GM23338 (cell line): ENCODE results near the gene IRAK1BP1. TPM values are rescaled to one million over a fixed set of nuclear protein-coding genes. Genes with fewer than 3 reads are reported as not detected.

Experiments
- ATAC-seq: fragments of 200-7000 bp; cut with Tn5 transposase; 3 replicates; pipeline ENCODE4 v1.9.1; 2020
- DNase-seq: peaks from one replicate; pipeline ENCODE4 v3.0.0-alpha.2; 2015; ENCODE audit warnings: low spot score
- H2AFZ ChIP-seq: fragments of 200-600 bp; sonication (generic); 2 replicates; pipeline ENCODE4 v1.8.0; 2016; ENCODE audit warnings: antibody characterized with exemption, mild to moderate bottlenecking, moderate library complexity
- H3F3A ChIP-seq: fragments of 200-600 bp; sonication (generic); replicated peaks from 2 replicates; pipeline ENCODE4 v1.8.0; 2017; ENCODE audit warnings: antibody characterized with exemption, mixed run types, low read depth
- H3K27ac ChIP-seq: fragments of 200-600 bp; sonication (generic); 2 replicates; pipeline ENCODE4 v1.6.1; 2016; ENCODE audit warnings: low read depth
- H3K27me3 ChIP-seq: fragments of 200-600 bp; sonication (generic); 2 replicates; pipeline ENCODE4 v1.8.0; 2016; ENCODE audit warnings: mild to moderate bottlenecking, mixed run types, moderate library complexity; ENCODE audit not compliant: insufficient read depth
- H3K36me3 ChIP-seq: fragments of 200-600 bp; sonication (generic); 2 replicates; pipeline ENCODE4 v1.8.0; 2016; ENCODE audit warnings: mild to moderate bottlenecking; ENCODE audit not compliant: insufficient read depth
- H3K4me1 ChIP-seq: fragments of 200-600 bp; sonication (generic); 2 replicates; pipeline ENCODE4 v1.8.0; 2016; ENCODE audit warnings: mild to moderate bottlenecking, moderate library complexity; ENCODE audit not compliant: insufficient read depth
- H3K4me2 ChIP-seq: fragments of 200-600 bp; sonication (generic); 2 replicates; pipeline ENCODE4 v1.7.1; 2017; ENCODE audit warnings: mixed run types
- H3K4me3 ChIP-seq: fragments of 200-600 bp; sonication (generic); 2 replicates; pipeline ENCODE4 v1.6.1; 2016; ENCODE audit warnings: mixed run types
- H3K79me2 ChIP-seq: fragments of 200-600 bp; sonication (generic); replicated peaks from 2 replicates; pipeline ENCODE4 v1.8.0; 2017; ENCODE audit warnings: mild to moderate bottlenecking; ENCODE audit not compliant: insufficient read depth
- H3K9me2 ChIP-seq: fragments of 200-600 bp; sonication (generic); 2 replicates; pipeline ENCODE4 v1.8.0; 2017; ENCODE audit not compliant: insufficient read depth
- H4K20me1 ChIP-seq: fragments of 200-600 bp; sonication (generic); replicated peaks from 2 replicates; pipeline ENCODE4 v1.8.0; 2017; ENCODE audit warnings: mild to moderate bottlenecking; ENCODE audit not compliant: insufficient read depth
- H3K27ac Mint-ChIP-seq: 2 replicates; pipeline ENCODE4 v1.8.0; 2020; ENCODE audit warnings: inconsistent platforms, mild to moderate bottlenecking, moderate library complexity, mixed read lengths
- H3K27me3 Mint-ChIP-seq: 3 replicates; pipeline ENCODE4 v1.8.0; 2022; ENCODE audit warnings: low read depth, mild to moderate bottlenecking, moderate library complexity, mixed read lengths, inconsistent platforms; ENCODE audit not compliant: insufficient read depth, poor library complexity
- H3K36me3 Mint-ChIP-seq: 3 replicates; pipeline ENCODE4 v1.8.0; 2021; ENCODE audit warnings: low read depth, mild to moderate bottlenecking, inconsistent platforms, moderate library complexity, mixed read lengths
- H3K4me1 Mint-ChIP-seq: 3 replicates; pipeline ENCODE4 v1.8.0; 2020; ENCODE audit warnings: mild to moderate bottlenecking, inconsistent platforms, mixed read lengths
- H3K4me3 Mint-ChIP-seq: 3 replicates; pipeline ENCODE4 v1.8.0; 2021; ENCODE audit warnings: moderate library complexity, mild to moderate bottlenecking, inconsistent platforms, mixed read lengths
- H3K9me3 Mint-ChIP-seq: 3 replicates; pipeline ENCODE4 v1.8.0; 2020; ENCODE audit warnings: moderate library complexity, mild to moderate bottlenecking, inconsistent platforms, mixed read lengths
- CREB1 ChIP-seq: fragments of 250-450 bp; sonication (Bioruptor Pico); IDR thresholded peaks from 2 replicates; pipeline ENCODE4 v1.5.0; 2020; ENCODE audit warnings: low read depth, mild to moderate bottlenecking, moderate library complexity
- CTCF ChIP-seq, 2 experiments: fragments of 200-600 bp in 1 of 2; sonication (generic) in 1 of 2; conservative IDR thresholded peaks; 2 replicates each; pipeline versions ENCODE4 v1.5.1 to v1.6.1; 2016 to 2017; ENCODE audit warnings: antibody characterized with exemption in 2 of 2, low read depth in 2 of 2, mild to moderate bottlenecking in 2 of 2, moderate library complexity in 1 of 2
- ETS1 ChIP-seq: IDR thresholded peaks from 2 replicates; pipeline ENCODE4 v1.6.1; 2016; ENCODE audit warnings: antibody characterized with exemption
- EZH2 ChIP-seq: fragments of 200-600 bp; sonication (generic); IDR thresholded peaks from one replicate; pipeline ENCODE4 v1.8.0; 2017; ENCODE audit warnings: antibody characterized with exemption, mild to moderate bottlenecking, low read depth; ENCODE audit not compliant: unreplicated experiment
- EZH2phosphoT487 ChIP-seq: fragments of 200-600 bp; sonication (generic); IDR thresholded peaks from one replicate; pipeline ENCODE4 v1.8.1; 2018; ENCODE audit warnings: antibody characterized with exemption; ENCODE audit not compliant: unreplicated experiment
- JUNB ChIP-seq: IDR thresholded peaks from one replicate; pipeline ENCODE4 v1.6.1; 2016; ENCODE audit warnings: antibody characterized with exemption; ENCODE audit not compliant: unreplicated experiment
- NANOG ChIP-seq: IDR thresholded peaks from 2 replicates; pipeline ENCODE4 v1.6.1; 2016; ENCODE audit warnings: antibody characterized with exemption, borderline replicate concordance
- POLR2AphosphoS5 ChIP-seq: IDR thresholded peaks from 2 replicates; pipeline ENCODE4 v1.6.1; 2016; ENCODE audit warnings: antibody characterized with exemption, low read depth
- REST ChIP-seq: IDR thresholded peaks from one replicate; pipeline ENCODE4 v1.6.1; 2018; ENCODE audit warnings: antibody characterized with exemption; ENCODE audit not compliant: unreplicated experiment
- STAT1 ChIP-seq: IDR thresholded peaks from one replicate; pipeline ENCODE4 v1.6.1; 2016; ENCODE audit warnings: antibody characterized with exemption; ENCODE audit not compliant: unreplicated experiment
- ZNF114 ChIP-seq: fragments of 250-450 bp; sonication (Bioruptor Pico); IDR thresholded peaks from 2 replicates; pipeline ENCODE4 v1.5.0; 2020; ENCODE audit warnings: mild to moderate bottlenecking, moderate library complexity
- ZNF331 ChIP-seq: fragments of 250-450 bp; sonication (Bioruptor Pico); IDR thresholded peaks from 2 replicates; pipeline ENCODE4 v1.5.0; 2020; ENCODE audit warnings: low read depth, mild to moderate bottlenecking, moderate library complexity
- polyA plus RNA-seq: library from polyadenylated mRNA; unstranded; fragments of >200 nt; fragmentation: Nextera tagmentation; extraction: Ambion mirVana; gene quantifications from 2 replicates; pipeline ENCODE4 v1.2.1, GENCODE V29; 2016
- total RNA-seq: library from RNA; depleted of rRNA; stranded (reverse); fragments of >200 nt; shearing (Covaris generic); gene quantifications from 2 replicates; pipeline ENCODE4 v1.2.3, GENCODE V29; 2014

The IRAK1BP1 gene
- total and polyA plus RNA-seq, 2 experiments from 2014 or later, result 12.8 to 13.5 TPM

- TF ChIP-seq REST (no peak), EZH2phosphoT487 (no peak), ZNF331 (CRISPR knock-in tag) (no peak), CTCF (conservative IDR thresholded peaks at IDR 0.05; ENCODE audit: low read depth in 2 of 2) (no peak)
These were observed 356 bp upstream of the IRAK1BP1 start (continued) for GRCh38 chr6:78867020-78867369.

- H3K4me3 Mint-ChIP-seq, result peak overlapping the region; percentile 91
- TF ChIP-seq ZNF331 (CRISPR knock-in tag), result no peak
- TF ChIP-seq POLR2AphosphoS5, result no peak
- no peak for TF ChIP-seq ZNF114 (CRISPR knock-in tag)
- no peak for TF ChIP-seq CTCF (conservative IDR thresholded peaks at IDR 0.05; ENCODE audit: low read depth in 2 of 2)
- TF ChIP-seq EZH2phosphoT487, result no peak
- no peak for TF ChIP-seq JUNB
- no peak for TF ChIP-seq REST
- no peak for TF ChIP-seq EZH2
- no peak for TF ChIP-seq STAT1
- TF ChIP-seq NANOG, result no peak
- no peak for TF ChIP-seq ETS1
- no peak for TF ChIP-seq CREB1 (CRISPR knock-in tag)
These were observed 765 bp downstream of the IRAK1BP1 start for GRCh38 chr6:78868116-78868515.

More at GRCh38 chr6:78868116-78868515, 765 bp downstream of the IRAK1BP1 start:
- Histone ChIP-seq H3K9me2 (no peaks in the 10 kb centered on the region), H3K27me3 (no peaks in the 10 kb centered on the region), H3K4me2 (peak overlapping the region; percentile 75), H2AFZ (peak overlapping the region; percentile 98), H3K36me3 (no peaks in the 10 kb centered on the region), H3K27ac (peak overlapping the region; percentile 87), H3F3A (no peaks in the 10 kb centered on the region), H3K4me1 (peaks cover 5% of the 10 kb centered on the region; the same call in 1 of the 2 replicates), H4K20me1 (no peaks in the 10 kb centered on the region), H3K4me3 (peak overlapping the region; percentile 63), H3K79me2 (0 out of 2 replicates have a peak, but pooled peaks cover 3% of the 10 kb centered on the region)
- Mint-ChIP-seq H3K9me3 (no peaks in the 10 kb centered on the region), H3K27me3 (peaks cover 5% of the 10 kb centered on the region), H3K27ac (peak overlapping the region; percentile 97), H3K4me1 (peaks cover 6% of the 10 kb centered on the region; the same call in 2 of the 3 replicates), H3K36me3 (peaks cover 4% of the 10 kb centered on the region)
- ATAC-seq (no peak), DNase-seq (no peak)
